ENCODE results near the gene SMARCD1. TPM values are rescaled to one million over a fixed set of nuclear protein-coding genes. Genes with fewer than 3 reads are reported as not detected.

Gene SMARCD1
- total RNA-seq, 1 experiment from 2014 or later: 84.9 TPM

GRCh38 chr12:50073712-50074111, 11.4 kb upstream of the SMARCD1 start:
- ChIA-PET CTCF (interaction anchor here (0.7 kb wide), 1 partner anchor 107 kb away, joined by 3 read pairs; no protein-coding TSS in a partner anchor), POLR2A (interaction anchor here (0.6 kb wide), 1 partner anchor 11 kb away, joined by 13 read pairs; the partner anchor contains the start of gene SMARCD1)
- Histone ChIP-seq H3K4me1 (ENCODE audit: control insufficient read depth, insufficient read depth, low read length) (0 out of 2 replicates have a peak, but pooled peaks cover 3% of the 10 kb centered on the region), H3K36me3 (ENCODE audit: control insufficient read depth, insufficient read depth, low read length) (no peaks in the 10 kb centered on the region), H3K9me3 (ENCODE audit: control insufficient read depth, insufficient read depth, low read depth, low read length) (no peaks in the 10 kb centered on the region), H3K27ac (ENCODE audit: low read length) (no peak overlapping the region), H3K27me3 (ENCODE audit: control insufficient read depth, insufficient read depth, low read length) (no peaks in the 10 kb centered on the region), H3K4me3 (ENCODE audit: low read depth in 2 of 2, low read length in 2 of 2) (no peak overlapping the region)
- TF ChIP-seq POLR2AphosphoS5 (IDR thresholded peaks at IDR 0.05; ENCODE audit: low read depth, low read length) (no peak), TCF7L2 (IDR thresholded peaks at IDR 0.05; ENCODE audit: low read depth, low read length) (no peak), REST (IDR thresholded peaks at IDR 0.05; ENCODE audit: insufficient read depth in 1 of 2, low read depth in 2 of 2, low read length in 1 of 2) (no peak), SIN3A (IDR thresholded peaks at IDR 0.05; ENCODE audit: borderline replicate concordance, insufficient read depth, low read depth, low read length) (no peak), CTCF (IDR thresholded peaks at IDR 0.05) (no peak)
- DNase-seq (ENCODE audit: low read depth, low spot score): no peak
- in situ Hi-C loops (cut with HindIII; ENCODE audit: low pct_unique_long_range_greater_than_20kb, low sequenced_read_pairs): no loop called here
- intact Hi-C loops (cut with micrococcal nuclease; ENCODE audit: unreplicated experiment): no loop called here
- BruUV-seq (replicated peaks): no TSS peak
- ATAC-seq: no peak

- ChIA-PET CTCF (interaction anchor here (0.6 to 1.2 kb wide), 4 partner anchors 10 to 234 kb away, joined by 3 to 8 read pairs (median 4); partner anchors contain the start of gene SMARCD1), POLR2A (no interaction called here)
- no peaks in the 10 kb centered on the region for H3K27me3 ChIP-seq (ENCODE audit: control insufficient read depth, insufficient read depth, low read length)
- 0 out of 2 replicates have a peak, but pooled peaks cover 3% of the 10 kb centered on the region for H3K4me1 ChIP-seq (ENCODE audit: control insufficient read depth, insufficient read depth, low read length)
- H3K4me3 ChIP-seq (ENCODE audit: low read depth in 2 of 2, low read length in 2 of 2): no peak overlapping the region
- ATAC-seq: peak; percentile 93
- TF ChIP-seq POLR2AphosphoS5 (IDR thresholded peaks at IDR 0.05; ENCODE audit: low read depth, low read length) (no peak), CTCF (IDR thresholded peaks at IDR 0.05) (peak; percentile 95)
- in situ Hi-C loops (cut with HindIII; ENCODE audit: low pct_unique_long_range_greater_than_20kb, low sequenced_read_pairs) (no loop called here), intact Hi-C loops (cut with micrococcal nuclease; ENCODE audit: unreplicated experiment) (loop anchor here (1.0 kb wide), 1 partner anchor 100 kb away; no protein-coding TSS in a partner anchor)
- H3K27ac ChIP-seq (ENCODE audit: low read length): no peak overlapping the region
- no peaks in the 10 kb centered on the region for H3K9me3 ChIP-seq (ENCODE audit: control insufficient read depth, insufficient read depth, low read depth, low read length)
- no peaks in the 10 kb centered on the region for H3K36me3 ChIP-seq (ENCODE audit: control insufficient read depth, insufficient read depth, low read length)
- no TSS peak for BruUV-seq (replicated peaks)
- no peak for DNase-seq (ENCODE audit: low read depth, low spot score)
Observed at GRCh38 chr12:50074936-50075807, 10.0 kb upstream of the SMARCD1 start.

Data from Panc1 (cell line).